Non-pigmented ciliary epithelial cell (primary cell): Measurements from ENCODE around the gene DCST2.

Experiments used
- DNase-seq: peaks from one replicate; pipeline ENCODE4 v3.0.0-alpha.2; 2010; ENCODE audit warnings: low read depth

DCST2 gene

GRCh38 chr1:155026588-155026987 lies 7.0 kb downstream of the DCST2 start:
- no peak for DNase-seq

GRCh38 chr1:155026154-155026553 lies 7.4 kb downstream of the DCST2 start:
- no peak for DNase-seq

GRCh38 chr1:155024315-155024714 lies 9.3 kb downstream of the DCST2 start:
- no peak for DNase-seq

GRCh38 chr1:155023627-155024026 lies 10.0 kb downstream of the DCST2 start:
- DNase-seq, result no peak

GRCh38 chr1:155022927-155023236 lies 10.7 kb downstream of the DCST2 start:
- no peak for DNase-seq

GRCh38 chr1:155022136-155022926 lies 11.2 kb downstream of the DCST2 start:
- no peak for DNase-seq

GRCh38 chr1:155019377-155020245 lies 14.0 kb downstream of the DCST2 start:
- no peak for DNase-seq

GRCh38 chr1:155018617-155019348 lies 14.8 kb downstream of the DCST2 start:
- no peak for DNase-seq

- DNase-seq, result no peak
Measured at GRCh38 chr1:155017946-155018316, 15.7 kb downstream of the DCST2 start.

- DNase-seq, result no peak
Measured at GRCh38 chr1:155017041-155017945, 16.3 kb downstream of the DCST2 start.

GRCh38 chr1:155016231-155016831 lies 17.2 kb downstream of the DCST2 start:
- no peak for DNase-seq

GRCh38 chr1:155015527-155016230 lies 17.9 kb downstream of the DCST2 start:
- no peak for DNase-seq

- DNase-seq, result no peak
Measured at GRCh38 chr1:155014709-155015508, 18.7 kb downstream of the DCST2 start.

- no peak for DNase-seq
Measured at GRCh38 chr1:155013632-155014031, 19.9 kb downstream of the DCST2 start.

GRCh38 chr1:155012776-155013602 lies 20.6 kb downstream of the DCST2 start:
- no peak for DNase-seq

GRCh38 chr1:155012026-155012546 lies 21.5 kb downstream of the DCST2 start:
- DNase-seq, result no peak

- no peak for DNase-seq
Measured at GRCh38 chr1:155011437-155012025, 22.1 kb downstream of the DCST2 start.

- no peak for DNase-seq
Measured at GRCh38 chr1:155011004-155011416, 22.6 kb downstream of the DCST2 start.
